Heart left ventricle (tissue), 13 donors: ENCODE measurements around the gene LRRN4.

Experiments used
- CTCF ChIP-seq, 12 donors: fragments of 200-600 bp; sonication (generic) in 4 of 12; IDR thresholded peaks; one replicate each; pipeline versions ENCODE4 v1.5.0 to v1.8.0; 2018 to 2022; ENCODE audit warnings: antibody characterized with exemption in 12 of 12, mild to moderate bottlenecking in 5 of 12
- POLR2A ChIP-seq, 2 donors: fragments of 450-650 bp; IDR thresholded peaks; one replicate each; pipeline ENCODE4 v1.6.1; 2017; ENCODE audit warnings: antibody characterized with exemption in 2 of 2, mild to moderate bottlenecking in 2 of 2, moderate library complexity in 2 of 2
- donor health status: ischemic (EF 13 %, LVEDD 7.1; RV severe dilation, severe dysfunction).
- donor health status: DM: no; HTN: yes; CAD: no.
- donor health status: DM: no; HTN: no; CAD: no.
- donor health status: ischemic (EF 25% LVEDD 6.9; RV normal size, moderate dysfunction).
- donor health status: ischemic (EF 25% LVEDD 5.7; RV mildly dilated, moderate dysfunction).
- donor health status: ischemic (EF 35%, LVEDD 5.7; RV mildly dilated, moderate dysfunction).
- donor health status: nonischemic (EF 11% LVEDD 7.7; RV severe dilation, severe dysfunction).
- donor health status: DM: yes; HTN: yes; CAD: no.
- donor health status: PGD.
- donor health status: ischemic (EF 29% LVEDD 5.4; RV normal size, mild dysfunction).
- donor health status: nonischemic (EF 23%, LVEDD 6.1; RV moderate dilation, normal function).

- no peak for TF ChIP-seq CTCF (IDR thresholded peaks at IDR 0.05)
- no peak for TF ChIP-seq POLR2A (IDR thresholded peaks at IDR 0.05)
Observed at GRCh38 chr20:6086868-6087267, 33.0 kb upstream of the LRRN4 start.
